PC-3 (cell line): ENCODE measurements around the gene MEF2C.
A peak's percentile ranks its signal among the peaks of the same experiment; 100 is the strongest.

Experiments used
- EZH2 ChIP-seq: fragments of 300-600 bp; sonication (generic); IDR thresholded peaks from one replicate; pipeline ENCODE4 v1.6.1; 2017; ENCODE audit warnings: antibody characterized with exemption, mild to moderate bottlenecking, low read length; ENCODE audit not compliant: unreplicated experiment
- TF ChIP-seq, protein P1 (sequence below): fragments of 300-600 bp; sonication (generic); conservative IDR thresholded peaks from 2 replicates; pipeline ENCODE4 v1.5.1; 2017; ENCODE audit warnings: antibody characterized with exemption, low read depth, mild to moderate bottlenecking, low read length

DNA sequence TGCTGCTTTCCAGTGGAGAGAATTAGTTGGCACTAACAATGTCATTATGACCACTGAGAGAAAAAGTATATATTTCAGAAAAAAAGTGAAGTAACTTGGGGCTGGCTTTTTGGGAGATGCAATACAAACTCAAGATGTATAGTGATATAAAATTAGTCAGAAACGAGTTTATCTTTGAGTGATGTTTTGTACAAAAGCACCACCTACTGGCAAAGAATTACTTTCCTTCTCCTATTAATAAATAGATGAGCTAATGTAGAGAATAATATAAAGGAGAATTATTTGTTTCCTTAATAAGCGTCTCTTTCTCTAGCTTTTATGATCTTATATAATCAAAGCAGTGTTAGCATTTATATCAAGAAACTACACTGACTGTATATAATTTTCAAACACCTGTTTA is 158.8 kb downstream of the MEF2C start:
- TF ChIP-seq EZH2, result no peak
- TF ChIP-seq, protein P1, sequence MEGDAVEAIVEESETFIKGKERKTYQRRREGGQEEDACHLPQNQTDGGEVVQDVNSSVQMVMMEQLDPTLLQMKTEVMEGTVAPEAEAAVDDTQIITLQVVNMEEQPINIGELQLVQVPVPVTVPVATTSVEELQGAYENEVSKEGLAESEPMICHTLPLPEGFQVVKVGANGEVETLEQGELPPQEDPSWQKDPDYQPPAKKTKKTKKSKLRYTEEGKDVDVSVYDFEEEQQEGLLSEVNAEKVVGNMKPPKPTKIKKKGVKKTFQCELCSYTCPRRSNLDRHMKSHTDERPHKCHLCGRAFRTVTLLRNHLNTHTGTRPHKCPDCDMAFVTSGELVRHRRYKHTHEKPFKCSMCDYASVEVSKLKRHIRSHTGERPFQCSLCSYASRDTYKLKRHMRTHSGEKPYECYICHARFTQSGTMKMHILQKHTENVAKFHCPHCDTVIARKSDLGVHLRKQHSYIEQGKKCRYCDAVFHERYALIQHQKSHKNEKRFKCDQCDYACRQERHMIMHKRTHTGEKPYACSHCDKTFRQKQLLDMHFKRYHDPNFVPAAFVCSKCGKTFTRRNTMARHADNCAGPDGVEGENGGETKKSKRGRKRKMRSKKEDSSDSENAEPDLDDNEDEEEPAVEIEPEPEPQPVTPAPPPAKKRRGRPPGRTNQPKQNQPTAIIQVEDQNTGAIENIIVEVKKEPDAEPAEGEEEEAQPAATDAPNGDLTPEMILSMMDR, result peak; percentile 75
